Esophagus muscularis mucosa (tissue), 4 donors: ENCODE results near the gene EXOC8. TPM values are rescaled to one million over a fixed set of nuclear protein-coding genes. Genes with fewer than 3 reads are reported as not detected.

Experiments
- DNase-seq: peaks from one replicate; pipeline ENCODE4 v3.0.0-alpha.2; 2017; ENCODE audit errors: extremely low spot score
- H3K27ac ChIP-seq, 4 donors: fragments of 200-600 bp; sonication (generic); replicated peaks in 1 of 4; 1 replicate in 3 of 4; 2 replicates in 1 of 4; pipeline ENCODE4 v1.5.1; 2016 to 2019; ENCODE audit warnings: mild to moderate bottlenecking in 1 of 4
- H3K27me3 ChIP-seq, 4 donors: fragments of 200-600 bp; sonication (generic); one replicate each; pipeline versions ENCODE4 v1.5.1 to v1.6.0; 2016 to 2019
- H3K36me3 ChIP-seq, 4 donors: fragments of 200-600 bp; sonication (generic); one replicate each; pipeline ENCODE4 v1.5.1; 2016 to 2019
- H3K4me1 ChIP-seq, 4 donors: fragments of 200-600 bp; sonication (generic); one replicate each; pipeline ENCODE4 v1.5.1; 2016 to 2019
- H3K4me3 ChIP-seq, 4 donors: fragments of 200-600 bp; sonication (generic); 1 replicate in 2 of 4; 2 replicates in 2 of 4; pipeline ENCODE4 v1.5.1; 2016 to 2019; ENCODE audit warnings: mild to moderate bottlenecking in 4 of 4, moderate library complexity in 1 of 4
- H3K9me3 ChIP-seq, 4 donors: fragments of 200-600 bp; sonication (generic); 1 replicate in 3 of 4; 2 replicates in 1 of 4; pipeline ENCODE4 v1.5.1; 2016 to 2019
- EP300 ChIP-seq: sonication (generic); formaldehyde crosslinking; IDR thresholded peaks from one replicate; pipeline ENCODE4 v1.6.1; 2017; ENCODE audit warnings: antibody characterized with exemption
- POLR2A ChIP-seq: fragments of 450-650 bp; IDR thresholded peaks from one replicate; pipeline ENCODE4 v1.6.1; 2017; ENCODE audit warnings: antibody characterized with exemption, moderate library complexity, mild to moderate bottlenecking, low read depth
- POLR2AphosphoS5 ChIP-seq, 2 donors: sonication (generic); formaldehyde crosslinking; IDR thresholded peaks; one replicate each; pipeline ENCODE4 v1.6.1; 2017; ENCODE audit warnings: antibody characterized with exemption in 2 of 2
- WGBS: methylation state at CpG from one replicate; pipeline ENCODE4 v1.1.5; 2018; 5-methylcytosine and 5-hydroxymethylcytosine counted together
- intact Hi-C: fragments of 100-400 bp; cut with DNase I; formaldehyde crosslinking; loops from one replicate; pipeline ENCODE4 v1.15.1; 2023
- total RNA-seq, 4 donors: library from RNA; depleted of rRNA; stranded (reverse); fragments of >200 nt; gene quantifications; one replicate each; pipeline versions ENCODE4 v1.1.0 to v1.2.1, GENCODE V29; 2016
- TF ChIP-seq, protein P1 (sequence below), 3 experiments: fragments of 200-600 bp in 2 of 3; fragments of 450-650 bp in 1 of 3; sonication (generic) in 2 of 3; IDR thresholded peaks; one replicate each; pipeline ENCODE4 v1.5.1; 2017 to 2019; ENCODE audit warnings: antibody characterized with exemption in 3 of 3, mild to moderate bottlenecking in 2 of 3, moderate library complexity in 1 of 3

Gene EXOC8
- total RNA-seq, 4 donors from 2014 or later = 13.0 to 15.4 (median 14.3) TPM

- no peaks in the 10 kb centered on the region for H3K4me1 ChIP-seq
- no peak overlapping the region for H3K27ac ChIP-seq
- no peaks in the 10 kb centered on the region for H3K9me3 ChIP-seq
- DNase-seq = peak; percentile 86
- H3K27me3 ChIP-seq = no peaks in the 10 kb centered on the region
- H3K4me3 ChIP-seq = no peak overlapping the region
- no peaks in the 10 kb centered on the region for H3K36me3 ChIP-seq
- intact Hi-C loops = no loop called here
- no peak for TF ChIP-seq POLR2AphosphoS5 (IDR thresholded peaks at IDR 0.05)
- TF ChIP-seq, protein P1, sequence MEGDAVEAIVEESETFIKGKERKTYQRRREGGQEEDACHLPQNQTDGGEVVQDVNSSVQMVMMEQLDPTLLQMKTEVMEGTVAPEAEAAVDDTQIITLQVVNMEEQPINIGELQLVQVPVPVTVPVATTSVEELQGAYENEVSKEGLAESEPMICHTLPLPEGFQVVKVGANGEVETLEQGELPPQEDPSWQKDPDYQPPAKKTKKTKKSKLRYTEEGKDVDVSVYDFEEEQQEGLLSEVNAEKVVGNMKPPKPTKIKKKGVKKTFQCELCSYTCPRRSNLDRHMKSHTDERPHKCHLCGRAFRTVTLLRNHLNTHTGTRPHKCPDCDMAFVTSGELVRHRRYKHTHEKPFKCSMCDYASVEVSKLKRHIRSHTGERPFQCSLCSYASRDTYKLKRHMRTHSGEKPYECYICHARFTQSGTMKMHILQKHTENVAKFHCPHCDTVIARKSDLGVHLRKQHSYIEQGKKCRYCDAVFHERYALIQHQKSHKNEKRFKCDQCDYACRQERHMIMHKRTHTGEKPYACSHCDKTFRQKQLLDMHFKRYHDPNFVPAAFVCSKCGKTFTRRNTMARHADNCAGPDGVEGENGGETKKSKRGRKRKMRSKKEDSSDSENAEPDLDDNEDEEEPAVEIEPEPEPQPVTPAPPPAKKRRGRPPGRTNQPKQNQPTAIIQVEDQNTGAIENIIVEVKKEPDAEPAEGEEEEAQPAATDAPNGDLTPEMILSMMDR (IDR thresholded peaks at IDR 0.05) = no peak
- TF ChIP-seq EP300 = no peak
- TF ChIP-seq POLR2A = no peak
- WGBS = 96% methylated on average over 9 of the region's 9 CpGs
Measured at GRCh38 chr1:231319080-231319479, 18.6 kb downstream of the EXOC8 start.

- H3K27ac ChIP-seq = no peak overlapping the region
- H3K4me3 ChIP-seq = no peak overlapping the region
- intact Hi-C loops = no loop called here
- TF ChIP-seq POLR2A = no peak
- TF ChIP-seq EP300 = no peak
- TF ChIP-seq, protein P1 (IDR thresholded peaks at IDR 0.05) = no peak
- TF ChIP-seq POLR2AphosphoS5 (IDR thresholded peaks at IDR 0.05) = no peak
- H3K27me3 ChIP-seq = no peaks in the 10 kb centered on the region
- no peaks in the 10 kb centered on the region for H3K9me3 ChIP-seq
- no peaks in the 10 kb centered on the region for H3K4me1 ChIP-seq
- peak; percentile 83 for DNase-seq
- H3K36me3 ChIP-seq = no peaks in the 10 kb centered on the region
- 86% methylated on average over 3 of the region's 4 CpGs for WGBS
Measured at GRCh38 chr1:231318568-231318967, 19.1 kb downstream of the EXOC8 start.

GRCh38 chr1:231318015-231318355, 19.7 kb downstream of the EXOC8 start:
- Histone ChIP-seq H3K4me3 (no peak overlapping the region), H3K27ac (no peak overlapping the region), H3K9me3 (no peaks in the 10 kb centered on the region), H3K36me3 (no peaks in the 10 kb centered on the region), H3K4me1 (no peaks in the 10 kb centered on the region), H3K27me3 (no peaks in the 10 kb centered on the region)
- WGBS = 95% methylated on average over 15 of the region's 15 CpGs
- DNase-seq = peak; percentile 57
- TF ChIP-seq POLR2AphosphoS5 (IDR thresholded peaks at IDR 0.05) (no peak), POLR2A (no peak), EP300 (no peak)
- TF ChIP-seq, protein P1 (IDR thresholded peaks at IDR 0.05) = no peak
- intact Hi-C loops = no loop called here

DNA sequence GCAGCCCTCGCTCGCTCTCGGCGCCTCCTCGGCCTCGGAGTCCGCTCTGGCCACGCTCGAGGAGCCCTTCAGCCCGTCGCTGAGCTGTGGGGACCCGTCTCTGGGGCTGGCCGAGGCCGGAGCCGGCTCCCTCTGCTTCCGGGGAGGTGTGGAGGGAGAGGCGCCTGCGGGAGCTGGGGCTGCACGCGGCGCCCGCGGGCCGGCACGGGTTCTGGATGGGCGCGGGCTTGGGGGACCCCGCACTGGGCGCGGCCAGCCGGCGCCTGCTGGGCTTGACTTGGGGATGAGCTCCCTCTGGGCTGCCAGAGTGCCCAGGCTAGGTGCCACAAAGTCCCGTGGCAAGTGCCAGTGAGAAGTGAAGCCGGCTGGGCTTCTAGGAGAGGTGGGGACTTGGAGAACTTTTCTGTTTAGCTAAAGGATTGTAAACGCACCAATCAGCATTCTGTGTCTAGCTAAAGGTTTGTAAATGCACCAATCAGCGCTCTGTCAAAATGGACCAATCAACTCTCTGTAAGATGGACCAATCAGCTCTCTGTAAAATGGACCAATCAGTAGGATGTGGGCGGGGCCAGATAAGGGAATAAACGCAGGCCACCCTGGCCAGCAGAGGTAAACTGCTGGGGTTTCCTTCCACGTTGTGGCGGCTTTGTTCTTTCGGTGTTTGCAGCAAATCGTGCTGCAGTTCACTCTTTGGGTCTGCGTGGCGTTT, 20.2 kb downstream of the EXOC8 start:
- H3K27ac ChIP-seq = no peak overlapping the region
- WGBS = 93% methylated on average over 22 of the region's 44 CpGs
- H3K9me3 ChIP-seq = no peaks in the 10 kb centered on the region
- no peaks in the 10 kb centered on the region for H3K4me1 ChIP-seq
- TF ChIP-seq POLR2AphosphoS5 (IDR thresholded peaks at IDR 0.05) (no peak), EP300 (no peak), POLR2A (no peak)
- TF ChIP-seq, protein P1 (IDR thresholded peaks at IDR 0.05) = no peak
- peak; percentile 50 for DNase-seq
- H3K27me3 ChIP-seq = no peaks in the 10 kb centered on the region
- intact Hi-C loops = no loop called here
- H3K36me3 ChIP-seq = no peaks in the 10 kb centered on the region
- no peak overlapping the region for H3K4me3 ChIP-seq

DNA sequence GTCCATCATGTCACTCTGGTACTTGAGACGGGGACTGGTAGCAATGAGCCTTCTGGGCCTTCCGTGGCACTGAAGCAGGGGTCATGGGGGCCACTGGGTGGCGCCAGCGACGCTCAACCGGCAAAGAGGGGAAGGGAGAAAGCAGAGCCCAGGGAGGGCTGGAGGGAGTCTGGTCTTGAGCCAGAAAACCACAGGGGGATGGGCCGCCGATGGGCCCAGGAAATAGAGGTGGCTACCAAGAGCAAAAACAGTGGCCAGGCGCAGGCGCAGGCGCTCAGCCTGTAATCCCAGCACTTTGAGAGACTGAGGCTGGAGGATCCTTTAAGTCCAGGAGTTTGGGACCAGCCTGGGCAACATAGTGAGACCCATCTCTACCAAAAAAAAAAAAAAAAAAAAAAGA, 21.8 kb downstream of the EXOC8 start:
- intact Hi-C loops = no loop called here
- TF ChIP-seq, protein P1 (IDR thresholded peaks at IDR 0.05) = peak in 2 of 3 experiments; percentile 15 to 42
- no peak for TF ChIP-seq EP300
- DNase-seq = peak; percentile 75
- H3K27me3 ChIP-seq = no peaks in the 10 kb centered on the region
- H3K9me3 ChIP-seq = no peaks in the 10 kb centered on the region
- H3K4me1 ChIP-seq = no peaks in the 10 kb centered on the region
- no peak overlapping the region for H3K27ac ChIP-seq
- no peaks in the 10 kb centered on the region for H3K36me3 ChIP-seq
- H3K4me3 ChIP-seq = no peak overlapping the region
- 45% methylated on average over 11 of the region's 11 CpGs for WGBS
